G401 (cell line): Measurements from ENCODE around the gene SOX10. TPM values are rescaled to one million over a fixed set of nuclear protein-coding genes. Genes with fewer than 3 reads are reported as not detected.
"Not testable (repeated sequence)": the region's sequence is repeated elsewhere in the genome, so short reads cannot be mapped to it uniquely, and the experiment has no call there.

ENCODE experiments used
- DNase-seq: peaks from one replicate; pipeline ENCODE4 v3.0.0-alpha.2; 2015; ENCODE audit warnings: low spot score
- in situ Hi-C: cut with HindIII; loops from 2 replicates; pipeline ENCODE4 v1.10.0; 2016; ENCODE audit warnings: low sequenced_read_pairs, mixed read lengths
- total RNA-seq: library from RNA; depleted of rRNA; stranded (reverse); fragments of >200 nt; shearing (Covaris generic); gene quantifications from 2 replicates; pipeline ENCODE4 v1.2.3, GENCODE V29; 2014

SOX10 gene
- total RNA-seq, 1 experiment from 2014 or later, result not detected

DNA sequence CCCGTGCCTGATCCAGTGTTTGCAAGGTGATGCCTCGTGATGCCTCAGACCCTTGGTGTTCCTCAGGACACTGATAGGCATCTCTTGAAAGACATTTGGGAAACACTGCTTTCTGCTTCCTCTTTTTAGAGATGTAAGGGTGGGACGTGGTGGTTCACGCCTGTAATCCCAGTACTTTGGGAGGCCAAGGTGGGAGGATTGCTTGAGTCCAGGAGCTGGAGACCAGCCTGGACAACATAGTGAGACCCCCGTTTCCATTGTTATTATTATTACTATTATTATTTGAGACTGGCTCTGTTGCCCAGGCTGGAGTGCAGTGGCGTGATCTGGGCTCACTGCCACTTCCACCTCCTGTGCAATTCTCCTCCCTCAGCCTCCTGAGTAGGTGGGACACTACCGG is 6.5 kb upstream of the SOX10 start:
- no peak for DNase-seq
- in situ Hi-C loops, result no loop called here

DNA sequence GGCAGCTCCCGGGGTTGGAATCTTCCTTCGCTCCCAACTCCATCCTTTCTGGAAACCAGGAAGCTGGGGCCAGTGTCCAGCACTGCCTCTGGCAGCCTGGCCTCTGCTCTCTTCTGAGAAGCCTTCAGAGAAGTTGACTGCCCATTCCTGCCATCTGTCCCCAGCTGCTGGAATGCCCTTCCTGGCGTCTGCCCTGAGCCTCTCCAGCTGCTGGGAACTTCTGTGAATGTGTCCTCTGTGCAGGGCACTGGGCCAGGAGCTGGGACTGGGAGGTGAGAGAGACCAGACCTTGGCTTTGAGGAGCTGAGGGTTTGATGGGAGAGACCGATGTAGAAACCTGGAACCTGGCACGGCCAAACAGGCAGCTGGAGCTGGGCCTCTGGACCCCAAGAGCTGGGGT is 5.9 kb upstream of the SOX10 start:
- no peak for DNase-seq
- in situ Hi-C loops, result no loop called here

DNA sequence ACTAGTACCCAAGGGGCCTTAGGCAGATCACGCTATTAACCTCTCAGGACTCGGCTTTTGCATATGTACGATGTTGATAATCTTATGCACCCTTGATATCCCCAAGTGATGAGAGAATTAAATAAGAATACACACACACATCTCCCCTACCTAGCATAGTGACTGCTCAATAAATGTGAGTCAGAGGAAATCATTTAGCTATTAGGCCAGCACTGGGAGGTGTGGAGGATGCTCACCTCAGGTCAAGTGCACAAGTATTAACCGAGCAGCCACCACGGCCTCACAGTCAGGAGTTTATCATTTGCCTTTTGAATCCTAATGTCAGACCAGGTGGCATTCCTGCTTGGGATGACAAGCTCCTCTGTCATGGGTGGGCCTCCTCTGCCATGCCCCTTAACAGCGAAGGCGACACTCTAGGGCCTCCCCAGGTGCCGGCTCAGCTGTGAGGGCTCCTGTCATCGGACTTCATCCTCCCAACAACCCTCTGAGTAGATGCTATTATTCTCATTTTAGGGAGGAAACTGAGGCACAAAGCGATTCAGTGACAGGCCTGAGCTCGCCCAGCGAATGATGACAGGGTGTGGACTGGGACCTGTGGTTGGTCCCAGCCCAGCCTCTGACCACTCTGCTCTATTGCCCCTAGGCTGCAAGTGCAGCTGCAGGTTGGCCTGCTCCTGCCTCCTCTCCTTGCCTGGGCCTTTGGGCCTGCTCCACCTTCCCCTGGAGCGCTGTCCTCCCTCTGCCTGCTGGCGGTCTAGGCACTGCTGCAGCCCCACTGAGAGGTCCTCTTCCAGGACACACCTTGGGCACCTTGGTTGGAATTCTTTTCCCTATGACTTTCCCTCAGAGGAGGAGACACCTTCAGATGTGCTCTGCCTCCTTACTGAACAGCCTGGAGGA is 5.0 kb upstream of the SOX10 start:
- in situ Hi-C loops, result no loop called here
- DNase-seq, result no peak

DNA sequence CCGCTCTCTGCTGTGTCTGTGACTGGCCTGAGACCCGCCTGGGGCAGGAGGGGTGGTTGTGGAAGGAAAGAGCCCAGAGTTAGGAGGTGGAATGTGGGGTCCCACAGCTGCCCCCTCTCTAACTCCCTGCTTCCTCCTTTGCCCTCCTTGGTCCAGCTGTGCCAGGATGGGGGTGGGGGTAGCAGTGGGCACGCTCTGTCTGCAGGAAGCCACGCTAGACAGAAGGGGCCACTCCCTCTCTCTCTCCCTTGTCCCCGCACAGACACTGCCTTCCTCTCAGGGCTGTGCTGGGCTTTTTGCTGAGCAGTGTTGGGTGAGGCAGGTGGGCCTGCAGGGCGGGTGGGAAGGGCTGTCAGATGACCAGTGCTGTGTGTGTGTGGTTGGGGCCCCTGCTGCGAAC is 2.0 kb upstream of the SOX10 start:
- DNase-seq, result no peak
- in situ Hi-C loops, result no loop called here

DNA sequence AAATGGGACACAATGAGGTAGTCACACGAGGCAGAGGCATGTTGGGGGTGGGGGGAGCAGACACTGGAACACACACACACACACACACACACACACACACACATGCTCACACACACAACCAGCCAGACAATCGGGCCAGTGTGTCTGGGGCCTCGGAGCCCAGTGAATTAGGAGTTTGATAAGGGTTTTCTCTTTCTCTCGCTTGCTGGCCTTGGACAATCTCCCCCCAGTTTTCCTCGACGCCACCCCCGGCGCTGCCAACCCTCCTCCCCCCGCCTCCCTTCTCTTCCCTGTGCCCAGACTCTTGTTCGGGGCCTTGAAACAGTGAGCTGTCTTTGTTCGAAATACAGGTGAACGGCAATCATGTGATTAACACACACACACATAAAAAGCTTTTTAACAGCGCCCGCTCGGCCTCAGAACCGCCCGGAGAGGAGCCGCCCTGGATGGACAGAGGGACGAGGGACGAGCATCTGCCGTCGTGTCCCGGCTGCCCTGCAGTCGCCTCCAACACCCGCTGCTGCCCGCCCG is 1.5 kb upstream of the SOX10 start:
- in situ Hi-C loops, result no loop called here
- DNase-seq, result no peak

DNA sequence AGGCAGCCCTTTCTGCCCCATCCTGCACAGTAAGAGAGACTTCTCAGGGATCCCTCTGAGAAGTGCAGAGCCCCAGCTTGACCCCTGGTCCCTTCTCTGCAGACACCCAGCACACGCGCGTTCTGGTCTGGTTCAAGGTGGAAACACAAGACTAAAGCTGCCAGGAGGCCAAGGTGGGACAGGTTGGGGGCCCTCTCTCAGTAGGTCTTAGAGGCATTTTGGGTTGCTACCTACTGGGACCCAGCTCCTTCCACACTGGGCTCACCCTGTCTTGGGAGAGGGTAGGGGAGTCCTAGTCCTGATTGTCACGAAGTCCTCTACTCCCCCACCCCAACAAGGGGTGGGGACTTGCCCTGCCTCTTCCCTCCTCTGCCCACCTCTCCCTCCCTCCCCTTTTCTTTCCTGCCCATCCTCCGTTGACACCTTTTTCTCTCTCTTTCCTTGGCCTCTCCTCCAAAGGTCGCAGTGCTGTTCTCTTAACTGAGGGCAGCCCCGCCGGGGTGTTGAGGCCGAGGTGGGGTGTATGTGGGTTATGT is 763 bp upstream of the SOX10 start:
- DNase-seq, result no peak
- in situ Hi-C loops, result no loop called here

DNA sequence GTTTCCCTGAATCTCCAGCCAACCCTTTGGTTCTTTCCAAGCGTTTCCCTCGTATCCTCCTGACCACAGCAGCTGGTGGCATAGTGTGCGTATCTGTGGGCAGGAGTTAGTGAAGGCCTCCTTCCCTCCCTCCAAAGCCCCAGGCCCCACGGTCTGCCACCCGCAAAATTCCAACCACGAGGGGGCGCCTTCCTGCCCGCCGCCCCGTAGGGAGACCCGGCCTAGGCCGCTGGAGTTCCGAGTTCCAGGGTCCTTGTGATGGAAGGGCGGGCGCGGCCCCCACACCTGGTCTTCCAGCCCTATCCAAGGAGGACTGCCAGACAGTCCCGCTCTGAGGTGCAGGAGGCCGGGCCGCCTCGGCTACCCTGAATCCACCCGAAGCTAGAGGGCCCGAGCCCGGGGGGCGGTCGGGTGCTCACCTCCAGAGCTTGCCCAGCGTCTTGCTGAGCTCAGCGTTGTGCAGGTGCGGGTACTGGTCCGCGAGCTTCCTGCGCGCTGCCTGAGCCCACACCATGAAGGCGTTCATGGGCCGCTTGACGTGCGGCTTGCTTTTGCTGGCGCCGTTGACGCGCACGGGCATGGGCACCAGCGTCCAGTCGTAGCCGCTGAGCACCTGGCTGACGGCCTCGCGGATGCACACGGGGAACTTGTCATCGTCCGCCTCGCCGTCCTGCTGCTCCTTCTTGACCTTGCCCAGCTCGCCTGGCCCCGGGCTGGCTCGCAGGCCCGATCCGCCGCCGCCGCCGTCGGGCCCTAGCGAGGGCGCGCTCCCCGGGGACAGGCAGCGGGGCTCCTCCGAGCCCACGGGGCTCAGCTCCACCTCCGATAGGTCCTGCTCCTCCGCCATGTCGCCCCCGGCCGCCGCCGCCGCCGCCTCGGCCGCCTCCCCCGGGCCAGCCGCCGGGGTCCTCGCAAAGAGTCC is 1.2 kb downstream of the SOX10 start:
- DNase-seq, result no peak
- in situ Hi-C loops, result no loop called here

DNA sequence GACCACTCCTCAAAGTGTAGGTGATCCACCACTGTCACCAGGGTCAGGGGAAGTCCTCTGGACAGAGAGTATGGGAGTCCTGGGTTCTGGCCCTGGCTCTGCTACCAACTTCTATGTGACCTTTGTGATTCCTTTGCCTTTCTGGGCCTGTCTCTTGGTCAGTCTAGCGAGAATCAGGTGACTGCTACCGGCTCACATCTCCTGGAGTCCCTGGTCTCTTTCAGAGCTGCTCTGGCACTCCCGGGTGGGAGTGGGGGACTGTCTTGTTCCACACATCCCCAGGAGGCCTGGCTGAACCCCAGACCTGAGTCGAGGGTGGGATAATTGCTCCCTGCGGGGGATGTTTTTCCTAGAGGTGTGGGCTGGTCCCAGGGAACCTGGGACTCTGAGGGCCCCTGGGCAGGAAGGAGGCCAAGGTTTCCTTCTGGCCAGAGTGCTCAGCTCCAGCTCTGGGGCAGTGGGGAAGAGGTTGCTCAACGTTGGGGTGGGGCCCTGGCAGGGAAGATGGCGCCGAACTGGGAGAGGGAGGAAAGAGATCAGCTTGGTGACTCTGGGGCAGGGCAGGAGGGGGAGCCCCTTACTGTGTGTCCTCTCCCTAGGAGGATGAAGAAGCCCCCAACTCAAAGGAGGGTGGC is 2.1 kb downstream of the SOX10 start:
- in situ Hi-C loops, result no loop called here

DNA sequence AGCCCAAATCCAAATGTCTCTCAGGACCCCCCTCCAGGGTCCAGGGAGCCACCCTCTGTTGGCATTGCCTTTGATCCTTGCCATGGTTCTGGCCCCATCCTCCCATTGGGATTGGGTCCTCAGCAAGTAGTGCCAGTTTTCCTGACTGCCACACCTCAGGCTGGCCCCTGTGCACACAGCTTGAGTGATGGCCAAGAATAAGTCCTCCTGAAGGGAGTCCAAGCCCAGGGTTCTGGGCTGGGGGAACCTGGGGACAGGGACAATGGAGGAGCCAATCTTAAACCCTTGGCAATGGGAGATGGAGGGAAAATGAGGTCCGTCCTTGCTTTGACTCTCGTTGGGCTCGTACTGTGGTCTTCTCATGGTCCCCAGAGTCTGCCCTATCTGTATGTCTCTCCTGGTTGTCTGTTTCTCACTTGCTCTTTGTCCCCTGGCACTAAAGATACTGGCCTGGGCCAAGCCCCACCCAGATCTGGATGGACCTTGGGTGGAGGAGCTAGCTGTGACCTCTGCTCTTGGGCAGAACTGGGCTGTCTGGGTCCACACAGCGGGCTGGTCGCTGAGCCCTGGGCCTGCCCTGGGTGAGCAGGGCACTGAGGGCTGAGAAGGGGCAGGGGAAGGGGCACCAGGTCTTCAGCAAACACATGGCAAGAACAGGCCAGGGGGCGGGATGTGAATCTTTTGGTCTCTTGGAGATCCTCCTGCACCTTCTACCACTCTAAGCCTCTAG is 2.9 kb downstream of the SOX10 start:
- no peak for DNase-seq
- in situ Hi-C loops, result no loop called here

More for the DNA sequence above, 2.1 kb downstream of the SOX10 start:
- no peak for DNase-seq

DNA sequence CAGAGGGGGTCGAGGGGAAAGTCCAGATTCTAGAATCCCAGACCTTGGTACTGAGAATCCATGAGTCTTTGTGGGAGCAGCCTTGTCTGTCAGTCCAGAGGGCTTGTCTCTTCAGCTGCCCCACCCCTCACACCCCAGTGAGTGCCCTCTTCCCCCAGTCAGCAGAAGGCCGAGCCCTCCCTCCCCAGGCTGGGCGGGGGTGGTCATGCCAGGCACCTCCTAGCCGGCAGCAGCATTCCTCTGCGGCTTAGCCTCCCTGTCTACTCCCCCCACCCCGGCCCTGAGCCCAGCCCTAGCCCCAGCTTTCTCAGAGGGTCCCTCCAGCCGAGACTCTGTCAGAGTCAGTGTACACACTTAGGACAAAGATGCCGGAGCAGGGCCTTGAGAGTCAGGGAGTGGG is 4.6 kb downstream of the SOX10 start:
- DNase-seq, result no peak
- in situ Hi-C loops, result no loop called here

DNA sequence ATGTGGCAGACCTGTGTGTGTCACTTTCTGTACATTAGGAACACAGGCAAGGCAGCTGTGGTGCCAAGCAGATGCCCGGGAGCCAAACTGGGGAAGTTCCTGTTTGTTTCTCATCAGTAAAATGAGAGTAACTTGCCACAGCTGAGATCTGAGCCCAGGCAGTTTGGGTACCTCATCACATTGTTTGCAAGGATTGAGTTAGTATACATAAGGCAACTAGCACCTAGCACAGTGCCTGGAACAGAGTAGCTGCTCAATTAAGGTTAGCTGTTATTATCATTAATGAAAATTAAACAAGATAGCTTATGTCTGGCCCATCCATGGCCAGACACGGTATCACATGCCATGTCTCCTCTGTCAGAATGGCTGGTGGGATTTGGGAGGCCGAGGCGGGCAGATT is 7.8 kb downstream of the SOX10 start:
- no peak for DNase-seq
- in situ Hi-C loops, result no loop called here

DNA sequence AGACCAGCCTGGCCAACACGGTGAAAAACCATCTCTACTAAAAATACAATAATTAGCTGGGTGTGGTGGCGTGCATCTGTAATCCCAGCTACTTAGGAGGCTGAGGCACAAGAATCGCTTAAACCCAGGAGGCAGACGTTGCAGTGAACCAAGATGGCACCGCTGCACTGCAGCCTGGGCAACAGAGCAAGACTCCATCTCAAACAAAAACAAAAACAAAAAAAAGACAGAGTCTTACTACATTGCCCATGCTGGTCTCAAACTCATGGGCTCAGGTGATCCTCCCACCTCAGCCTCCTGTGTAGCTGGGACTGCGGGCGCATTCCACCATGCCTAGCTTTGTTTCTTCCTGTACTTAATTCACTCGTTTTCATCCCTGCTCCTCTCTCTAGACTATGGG is 8.3 kb downstream of the SOX10 start:
- DNase-seq, in situ Hi-C loops: not testable (repeated sequence)

DNA sequence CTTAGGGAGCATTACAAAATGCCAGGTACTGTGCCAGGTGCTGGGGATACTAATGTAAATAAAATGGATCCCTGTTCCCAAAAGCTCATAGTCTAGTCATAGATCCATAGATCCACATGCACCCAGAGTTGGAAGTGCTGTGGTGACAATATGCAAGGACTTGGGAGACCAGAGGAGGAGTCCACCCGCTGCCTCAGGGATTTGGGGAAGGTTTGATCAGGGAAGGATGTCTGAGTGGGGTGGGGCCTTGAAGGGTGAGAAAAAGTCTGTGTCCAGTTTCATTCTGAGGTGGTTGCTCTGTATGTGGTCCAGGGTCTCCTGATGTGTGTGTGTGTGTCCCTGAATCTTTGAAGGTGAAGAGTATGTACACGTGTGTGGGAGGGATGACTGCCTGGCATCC is 9.2 kb downstream of the SOX10 start:
- DNase-seq, result no peak
- in situ Hi-C loops, result no loop called here

DNA sequence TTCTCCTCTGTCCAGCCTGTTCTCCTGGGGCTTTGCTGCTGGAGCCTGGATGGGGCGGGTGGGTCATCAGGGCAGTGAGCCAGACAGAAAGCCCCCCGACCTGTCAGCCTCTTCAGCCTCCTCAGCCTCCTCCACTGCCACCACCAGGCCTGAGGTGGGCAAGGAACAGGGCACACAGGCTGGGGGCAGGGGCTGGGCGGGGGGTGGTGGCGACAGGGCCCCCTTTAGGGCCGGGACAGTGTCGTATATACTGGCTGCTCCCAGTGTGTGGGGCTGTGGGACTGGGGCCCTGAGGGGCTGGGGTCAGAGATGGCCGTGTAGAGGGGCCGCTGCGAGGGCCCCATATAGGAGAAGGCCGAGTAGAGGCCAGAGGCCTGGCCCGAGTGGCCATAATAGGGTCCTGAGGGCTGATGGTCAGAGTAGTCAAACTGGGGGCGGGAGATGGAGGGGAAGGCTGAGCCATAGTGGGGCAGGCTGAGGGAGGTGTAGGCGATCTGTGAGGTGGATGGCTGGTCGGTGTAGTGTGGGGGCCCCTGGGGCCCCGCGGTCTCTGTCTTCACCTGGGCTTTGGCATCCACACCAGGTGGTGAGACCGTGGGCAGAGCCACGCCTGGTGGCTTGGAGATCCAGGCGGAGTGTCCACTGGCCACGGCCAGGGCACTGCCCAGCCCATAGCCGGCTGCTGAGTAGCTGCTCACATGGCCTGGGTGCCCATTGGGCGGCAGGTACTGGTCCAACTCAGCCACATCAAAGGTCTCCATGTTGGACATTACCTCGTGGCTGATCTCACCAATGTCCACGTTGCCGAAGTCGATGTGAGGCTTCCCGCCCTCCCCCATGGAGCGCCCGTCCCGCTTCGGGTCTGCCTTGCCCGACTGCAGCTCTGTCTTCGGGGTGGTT is 10.8 kb downstream of the SOX10 start:
- in situ Hi-C loops, result loop anchor here (25.0 kb wide), 1 partner anchor 111 kb away; no protein-coding TSS in a partner anchor
- DNase-seq, result no peak

DNA sequence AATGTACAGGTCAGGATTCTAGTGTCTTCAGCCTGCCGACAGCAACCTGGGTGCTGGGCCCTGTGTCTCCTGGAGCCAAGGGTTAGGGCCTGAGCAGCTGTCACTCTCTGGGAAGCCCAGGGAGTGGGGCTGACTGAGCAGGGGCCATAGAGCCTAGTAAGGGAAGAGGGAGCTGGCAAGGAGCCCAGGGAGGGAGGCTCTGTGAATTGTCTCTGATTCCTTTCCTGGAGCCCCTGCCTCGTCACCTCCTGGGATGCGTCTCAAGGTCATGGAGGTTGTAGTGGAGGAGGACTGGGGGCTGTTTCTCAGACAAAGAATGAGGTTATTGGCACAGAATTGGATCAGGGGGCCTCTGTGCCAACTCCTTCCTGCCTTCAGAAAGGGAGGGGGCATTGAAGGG is 11.8 kb downstream of the SOX10 start:
- no peak for DNase-seq
- in situ Hi-C loops, result loop anchor here (25.0 kb wide), 1 partner anchor 110 kb away; no protein-coding TSS in a partner anchor

DNA sequence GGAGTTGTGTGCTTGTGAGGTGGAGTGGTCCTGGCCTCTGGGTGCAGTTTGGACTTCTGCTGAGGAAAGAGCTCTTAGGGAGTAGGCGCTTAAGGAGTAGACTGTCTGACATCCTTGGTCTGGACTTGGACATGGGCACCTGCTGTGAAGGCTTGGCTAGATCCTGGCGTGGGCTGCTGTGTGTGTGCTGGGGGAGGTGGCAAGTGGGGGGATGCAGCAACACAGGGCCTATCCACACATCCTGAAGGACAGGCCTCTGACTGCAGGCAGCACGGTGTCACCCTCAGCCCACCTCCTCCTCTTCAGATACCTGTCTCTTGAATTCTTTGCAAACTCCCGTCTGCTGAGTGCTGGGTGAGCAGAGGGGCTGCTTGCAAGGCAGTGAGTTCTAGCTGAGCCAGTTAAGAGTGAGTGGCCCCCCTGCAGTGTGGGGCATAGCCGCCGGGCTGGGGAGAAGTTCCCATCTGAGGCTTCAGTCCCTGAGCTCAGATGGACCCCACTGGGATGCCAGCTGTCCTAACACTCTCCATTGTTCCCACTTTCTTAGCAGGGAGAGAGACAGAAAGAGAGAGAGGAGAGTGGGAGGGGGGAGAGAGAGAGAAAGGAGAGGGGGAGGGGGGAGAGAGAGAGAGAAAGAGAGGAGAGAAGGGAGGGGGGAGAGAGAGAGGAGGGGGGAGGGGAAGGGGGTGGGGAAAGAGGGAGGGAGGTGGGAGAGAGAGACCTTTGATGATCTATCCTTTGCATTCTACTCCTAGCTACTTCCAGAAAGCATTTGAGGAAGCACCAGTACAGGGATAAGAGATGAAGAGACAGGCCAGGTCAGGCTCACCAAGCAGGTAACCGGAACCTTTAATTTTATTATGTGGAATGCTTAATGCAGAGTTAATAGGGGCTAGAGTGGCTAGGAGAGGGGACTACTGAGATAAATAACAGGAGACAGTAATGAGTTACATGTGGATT is 12.6 kb downstream of the SOX10 start:
- in situ Hi-C loops, result loop anchor here (25.0 kb wide), 1 partner anchor 109 kb away; no protein-coding TSS in a partner anchor
- no peak for DNase-seq
